NCI-H2081 (cell line): ENCODE results near the gene ZNF799.
"Not testable (repeated sequence)": the region's sequence is repeated elsewhere in the genome, so short reads cannot be mapped to it uniquely, and the experiment has no call there.

ENCODE experiments used
- DNase-seq, 2 experiments: peaks; one replicate each; lab custom pipeline; 2025; lab: John Stamatoyannopoulos, UW

The ZNF799 gene

GRCh38 chr19:12400633-12401502, at the start of gene ZNF799:
Gene ZNF799, minus strand, starts transcription at chr19:12401271. Its CDS starts 201 bp downstream, at chr19:12401070.
- DNase-seq, result peak; percentile 93 to 96

- DNase-seq, result no peak
Measured at GRCh38 chr19:12450844-12451243, 49.8 kb upstream of the ZNF799 start.

GRCh38 chr19:12448808-12449207, 47.7 kb upstream of the ZNF799 start:
- DNase-seq, result no peak

- DNase-seq, result peak; percentile 97 to 98
Measured at GRCh38 chr19:12440541-12441316, 39.7 kb upstream of the ZNF799 start, which contains the start of gene ZNF443. Gene ZNF443, minus strand, starts transcription at chr19:12441021. Its CDS starts 107 bp downstream, at chr19:12440914.

GRCh38 chr19:12439686-12440540, 38.8 kb upstream of the ZNF799 start:
- not testable (repeated sequence) for DNase-seq

GRCh38 chr19:12430726-12431299, 29.7 kb upstream of the ZNF799 start:
- DNase-seq, result not testable (repeated sequence)

GRCh38 chr19:12425888-12426274, 24.8 kb upstream of the ZNF799 start:
- no peak for DNase-seq

- no peak for DNase-seq
Measured at GRCh38 chr19:12425236-12425887, 24.3 kb upstream of the ZNF799 start.

GRCh38 chr19:12417273-12417672, 16.2 kb upstream of the ZNF799 start:
- not testable (repeated sequence) for DNase-seq

- no peak for DNase-seq
Measured at GRCh38 chr19:12411893-12412292, 10.8 kb upstream of the ZNF799 start.

- not testable (repeated sequence) for DNase-seq
Measured at GRCh38 chr19:12399901-12400632, 1.0 kb downstream of the ZNF799 start.

- DNase-seq, result not testable (repeated sequence)
Measured at GRCh38 chr19:12391148-12391547, 9.9 kb downstream of the ZNF799 start.

- not testable (repeated sequence) for DNase-seq
Measured at GRCh38 chr19:12386365-12386764, 14.7 kb downstream of the ZNF799 start.

GRCh38 chr19:12380444-12380737, 20.7 kb downstream of the ZNF799 start:
- DNase-seq, result no peak

GRCh38 chr19:12379732-12380443, 21.2 kb downstream of the ZNF799 start:
- DNase-seq, result no peak

GRCh38 chr19:12374026-12374425, 27.0 kb downstream of the ZNF799 start:
- no peak for DNase-seq

GRCh38 chr19:12365236-12366162, 35.6 kb downstream of the ZNF799 start, which contains the start of gene ZNF442:
Gene ZNF442, minus strand, starts transcription at chr19:12365683. Its CDS starts 2,052 bp downstream, at chr19:12363631.
- peak; percentile 90 to 91 for DNase-seq
